NCI-H774 (cell line): ENCODE data around the gene KLHL9.

ENCODE experiments used
- DNase-seq: peaks from one replicate; lab custom pipeline; 2025; lab: John Stamatoyannopoulos, UW

KLHL9 gene

DNA sequence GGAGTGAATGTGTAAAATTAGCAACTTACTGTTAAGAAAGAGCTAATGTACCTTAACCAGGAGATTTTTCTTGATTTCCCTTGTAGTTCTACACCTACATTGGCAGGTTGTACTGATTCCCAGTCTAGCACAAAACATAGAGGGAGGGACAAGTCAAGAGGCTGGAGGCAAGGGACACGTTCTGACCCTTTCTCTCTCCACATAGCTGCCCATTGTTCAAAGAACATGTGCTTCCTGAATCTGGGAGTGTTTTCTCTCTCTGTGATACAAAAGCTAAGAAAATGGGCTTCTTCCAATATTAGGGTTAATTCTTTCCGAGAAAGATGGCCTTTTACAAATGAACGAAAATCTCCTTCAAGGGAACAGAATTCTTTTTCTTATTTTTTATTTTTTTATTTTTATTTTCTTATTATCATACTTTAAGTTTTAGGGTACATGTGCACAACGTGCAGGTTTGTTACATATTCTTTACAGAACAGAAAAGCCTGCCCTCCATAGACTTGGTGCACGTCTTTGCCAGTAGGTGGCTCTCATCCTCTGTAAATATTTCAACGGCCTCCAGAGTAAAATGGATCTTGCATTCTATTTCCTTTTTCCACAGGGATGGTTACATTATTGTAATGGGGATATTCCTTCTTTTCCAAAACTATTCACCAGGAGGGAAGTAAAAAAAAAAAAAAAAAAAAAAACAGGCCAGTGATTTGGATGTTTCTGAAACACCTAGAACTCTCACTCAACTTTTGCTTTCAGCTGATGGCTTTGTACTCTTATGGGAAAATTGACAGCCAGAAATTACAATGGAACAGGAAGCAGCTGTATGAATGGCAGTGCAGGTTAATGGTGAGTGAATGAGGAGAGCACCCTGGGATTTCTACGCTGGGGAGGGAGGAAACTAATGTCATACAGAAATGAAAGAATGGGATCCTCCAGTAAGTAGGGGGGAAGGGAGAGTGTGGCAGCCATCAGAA is 17.0 kb downstream of the KLHL9 start:
- peak; percentile 45 for DNase-seq

DNA sequence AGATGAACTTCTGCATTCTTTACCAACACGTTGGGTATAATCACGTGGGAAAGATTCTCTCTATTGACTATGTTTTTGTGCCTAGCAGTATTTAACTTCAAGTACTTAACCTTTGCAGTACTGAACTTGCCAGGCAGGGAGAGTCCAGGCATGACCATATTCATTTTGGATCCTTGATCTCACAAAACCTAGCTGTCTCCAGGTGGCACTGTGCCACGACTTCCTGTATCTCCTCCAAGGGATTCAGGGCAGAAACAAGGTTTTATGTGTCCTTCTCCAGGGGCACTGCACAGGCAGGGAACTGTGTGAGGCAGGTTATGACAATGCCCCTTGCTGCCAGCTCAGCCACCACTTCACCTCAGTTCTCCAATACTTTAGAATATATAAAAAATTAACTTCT is 18.3 kb downstream of the KLHL9 start:
- DNase-seq = no peak

DNA sequence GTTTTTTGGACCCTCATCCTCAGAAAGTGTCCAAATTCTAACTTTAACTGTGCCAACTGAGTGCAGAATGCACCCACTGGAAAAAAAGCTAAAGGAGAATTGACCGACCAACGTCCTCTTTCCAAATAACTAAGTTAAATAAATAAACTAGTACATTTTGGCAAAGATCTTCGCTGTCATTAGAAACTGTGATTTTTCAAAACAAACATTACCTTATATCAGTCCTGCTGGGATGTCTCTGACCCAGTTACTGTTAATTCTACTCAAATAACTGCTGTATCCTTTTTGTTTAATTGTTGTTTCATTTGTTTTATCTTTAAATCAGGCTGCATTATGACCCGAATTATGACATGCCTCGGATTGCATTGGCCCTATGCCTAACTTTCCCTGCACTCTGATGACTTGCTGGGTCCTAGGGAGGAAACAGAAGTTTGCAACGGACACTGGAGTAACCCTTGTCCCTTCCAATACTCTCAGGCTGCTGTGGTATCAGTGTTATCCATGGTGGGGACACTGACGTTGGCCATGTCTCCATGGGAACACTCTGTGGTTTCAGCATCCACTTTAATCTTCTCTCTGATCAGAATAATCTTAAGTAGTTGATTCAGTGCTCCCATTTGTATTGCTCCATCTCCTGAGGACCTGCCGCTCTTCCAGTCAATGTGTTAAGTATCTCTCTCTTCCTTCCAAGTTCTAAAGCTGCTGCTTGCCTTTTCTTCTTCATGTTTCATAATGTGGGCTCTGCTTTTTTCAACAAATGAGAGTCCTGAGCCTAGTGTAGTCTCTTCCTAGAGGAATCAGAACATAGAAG is 19.0 kb downstream of the KLHL9 start:
- no peak for DNase-seq

GRCh38 chr9:21314152-21314551 is 21.1 kb downstream of the KLHL9 start:
- no peak for DNase-seq

GRCh38 chr9:21311889-21312288 is 23.3 kb downstream of the KLHL9 start:
- DNase-seq = no peak

DNA sequence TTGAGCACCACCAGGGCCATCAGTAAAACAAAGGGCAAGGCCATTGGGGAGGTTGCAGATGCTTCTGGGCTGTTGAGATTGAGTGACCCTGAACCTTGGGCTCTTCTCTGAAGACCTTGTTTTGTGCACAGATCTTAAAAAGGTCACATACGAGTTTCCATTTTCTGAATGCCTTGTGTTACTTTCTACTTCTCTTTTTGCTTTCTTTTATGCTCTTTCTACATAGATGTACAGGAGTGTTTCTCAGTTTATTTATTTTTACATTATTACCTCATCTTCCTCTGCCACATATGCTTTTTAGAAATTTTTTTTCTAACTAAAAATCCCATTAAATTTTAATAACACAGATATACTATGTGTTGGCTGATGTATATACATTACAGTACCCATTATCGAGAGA is 30.0 kb downstream of the KLHL9 start, which contains the start of gene IFNA5:
Gene IFNA5 (minus strand): TSS at position 101 of the 400 bp plus-strand sequence. CDS start 57 bp downstream, at position 44.
- no peak for DNase-seq

DNA sequence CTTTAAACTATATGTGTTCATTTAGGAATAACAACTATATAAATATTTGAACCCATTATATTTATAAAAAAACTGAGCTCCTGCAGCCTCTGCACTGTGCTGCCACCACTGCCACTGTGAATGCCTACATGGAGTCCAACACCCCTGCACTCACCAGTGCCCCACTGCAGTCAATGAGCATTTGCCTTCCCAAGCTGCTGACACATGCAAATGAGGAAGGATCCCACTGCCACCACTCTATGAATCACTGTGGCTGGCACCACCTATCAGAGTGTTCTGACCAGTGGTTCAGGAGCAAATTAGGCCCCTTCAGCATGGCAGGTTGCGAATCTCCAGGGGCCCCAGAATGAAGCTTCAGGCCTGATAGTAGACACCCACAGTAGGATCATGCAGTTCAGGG is 39.2 kb downstream of the KLHL9 start:
- DNase-seq = no peak

- no peak for DNase-seq
These were observed 40.2 kb downstream of the KLHL9 start for GRCh38 chr9:21294904-21295538.

- no peak for DNase-seq
These were observed 40.8 kb downstream of the KLHL9 start for GRCh38 chr9:21294364-21294774.

DNA sequence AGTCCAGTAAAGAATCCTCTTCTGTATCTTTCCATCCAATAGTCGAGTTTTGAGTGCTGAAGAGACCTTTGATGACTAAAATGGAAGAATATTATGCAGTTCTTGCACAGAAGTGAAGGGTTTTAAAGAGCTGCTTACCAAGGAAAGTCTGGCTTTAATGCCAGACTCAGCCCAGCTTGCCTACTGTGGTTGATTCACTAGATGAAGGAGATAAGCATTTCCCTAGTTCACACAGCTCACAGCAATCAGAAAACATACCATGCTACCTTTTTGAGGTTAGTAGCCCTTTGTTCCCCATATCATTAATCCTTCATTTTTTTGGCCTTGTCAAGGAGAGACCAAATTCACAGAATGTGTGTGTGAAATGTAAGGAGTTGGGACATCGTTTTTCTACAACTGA is 45.4 kb downstream of the KLHL9 start:
- no peak for DNase-seq

- DNase-seq = no peak
These were observed 47.9 kb downstream of the KLHL9 start for GRCh38 chr9:21287280-21287679.

DNA sequence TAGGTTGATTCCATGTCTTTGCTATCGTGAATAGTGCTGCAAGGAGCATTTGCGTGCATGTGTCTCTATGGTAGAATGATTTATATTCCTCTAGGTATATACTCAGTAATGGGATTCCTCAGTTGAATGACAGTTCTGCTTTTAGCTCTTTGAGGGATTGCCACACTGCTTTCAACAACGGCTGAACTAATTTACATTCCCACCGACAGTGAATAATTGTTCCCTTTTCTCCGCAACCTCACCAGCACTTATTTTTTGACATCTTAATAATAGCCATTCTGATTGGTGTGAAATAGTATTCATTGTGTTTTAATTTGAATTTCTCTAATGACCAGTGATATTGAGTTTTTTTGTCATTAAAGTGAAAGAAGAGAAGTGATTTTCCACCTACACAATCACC is 48.5 kb downstream of the KLHL9 start:
- no peak for DNase-seq

DNA sequence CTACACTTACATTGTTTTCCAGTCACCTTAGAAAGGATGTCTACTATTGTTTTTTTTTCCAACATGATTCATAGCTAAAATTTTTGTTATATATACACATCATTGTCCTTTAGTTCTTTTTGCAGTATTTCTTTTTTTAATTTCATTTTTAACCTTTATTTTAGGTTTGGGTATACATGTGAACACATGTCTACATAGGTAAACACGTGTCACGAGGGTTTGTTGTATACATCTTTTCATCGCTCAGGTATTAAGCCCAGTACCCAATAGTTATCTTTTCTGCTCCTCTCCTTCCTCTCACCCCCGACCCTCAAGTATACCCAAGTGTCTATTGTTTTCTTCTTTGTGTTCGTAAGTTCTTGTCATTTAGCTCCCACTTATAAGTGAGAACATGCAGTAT is 49.1 kb downstream of the KLHL9 start:
- DNase-seq = no peak

DNA sequence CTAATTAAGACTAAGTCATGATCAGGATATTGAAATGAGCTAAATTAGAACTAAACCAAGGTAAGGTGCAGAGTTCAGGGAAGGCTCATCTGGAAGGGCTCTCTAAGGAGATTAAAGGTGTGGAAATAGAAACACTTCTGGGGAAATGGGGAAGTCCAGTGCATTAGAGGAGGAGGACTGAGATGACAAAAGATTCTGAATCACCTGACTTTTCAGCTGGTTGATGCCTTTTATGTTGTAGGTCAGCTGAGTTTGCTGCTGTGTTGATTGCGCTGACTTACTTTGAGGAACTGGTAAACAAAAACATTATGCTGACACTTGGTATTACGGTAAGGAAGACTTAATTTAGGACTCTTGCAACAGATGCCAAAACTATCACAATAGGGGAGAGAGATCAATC is 53.9 kb downstream of the KLHL9 start:
- no peak for DNase-seq
